ENCODE data around the gene RNF130. TPM values are rescaled to one million over a fixed set of nuclear protein-coding genes. Genes with fewer than 3 reads are reported as not detected.

Gene RNF130
- total and polyA plus RNA-seq, 9 of the 15 experiments (the other 6 are each of a cell fraction or from before 2014, with no cell fraction given), result 5.8 to 39.4 (median 27.1) TPM

GRCh38 chr5:180001136-180001535 lies 70.4 kb downstream of the RNF130 start (continued):
- TF ChIP-seq TAL1 (IDR thresholded peaks at IDR 0.05), result no peak
- TF ChIP-seq ZNF830 (CRISPR knock-in tag; IDR thresholded peaks at IDR 0.05), result no peak

GRCh38 chr5:179998485-179998884 lies 73.1 kb downstream of the RNF130 start:
- ChIA-PET POLR2A (no interaction called here), CTCF (ENCODE audit: low intra/inter-chr PET ratio) (no interaction called here)
- intact Hi-C loops (cut with micrococcal nuclease) (no loop called here), in situ Hi-C loops (cut with MboI) (no loop called here)
- Histone ChIP-seq H3K27ac (ENCODE audit: extremely low read depth, low read depth, low read length) (no peak overlapping the region), H3K9me3 (replicated peaks; ENCODE audit: control insufficient read depth, insufficient read depth, low read depth, low read length) (no peaks in the 10 kb centered on the region; the same call in 1 of the 2 replicates), H4K20me1 (replicated peaks; ENCODE audit: control insufficient read depth, insufficient read depth, low read length) (no peaks in the 10 kb centered on the region), H3K4me1 (replicated peaks in 1 of 2; ENCODE audit: control insufficient read depth in 2 of 2, insufficient read depth in 2 of 2, low read length in 2 of 2) (no peaks in the 10 kb centered on the region), H3K9me1 (ENCODE audit: control insufficient read depth, insufficient read depth, low read length) (no peaks in the 10 kb centered on the region), H3K4me2 (ENCODE audit: insufficient read depth, low read length) (no peak overlapping the region), H3K4me3 (no peak overlapping the region), H3K36me3 (ENCODE audit: control insufficient read depth, insufficient read depth, low read length) (no peaks in the 10 kb centered on the region), H3K9ac (ENCODE audit: insufficient read depth in 1 of 2, low read depth in 2 of 2, low read length in 2 of 2) (no peak overlapping the region), H3K27me3 (ENCODE audit: control insufficient read depth in 2 of 2, insufficient read depth in 2 of 2, low read length in 2 of 2) (no peaks in the 10 kb centered on the region), H2AFZ (ENCODE audit: low read depth, low read length) (no peak overlapping the region), H3K79me2 (ENCODE audit: control insufficient read depth, insufficient read depth, low read length) (no peaks in the 10 kb centered on the region)
- no peak for ATAC-seq
- BruUV-seq (replicated peaks), result no TSS peak
- 50% methylated on average over 1 of the region's 1 CpG for WGBS (ENCODE audit: insufficient coverage, low coverage, missing lambda C conversion rate)
- FAIRE-seq, result peak; percentile 35
- no peak for TF ChIP-seq EHMT2 (IDR thresholded peaks at IDR 0.05)
- TF ChIP-seq DIDO1 (tag; IDR thresholded peaks at IDR 0.05; ENCODE audit: low read depth), result no peak
- TF ChIP-seq EP400 (IDR thresholded peaks at IDR 0.05), result no peak
- no peak for TF ChIP-seq CAMTA2 (CRISPR knock-in tag; conservative IDR thresholded peaks at IDR 0.05)
- TF ChIP-seq FOXP1 (CRISPR knock-in tag; IDR thresholded peaks at IDR 0.05), result no peak
- TF ChIP-seq ZBTB40 (IDR thresholded peaks at IDR 0.05), result no peak
- TF ChIP-seq ZBTB40 (CRISPR knock-in tag; IDR thresholded peaks at IDR 0.05), result no peak
- DNase-seq (ENCODE audit: extremely low read depth in 1 of 4, low spot score in 3 of 4), result no peak
